Caco-2 (cell line): Measurements from ENCODE around the gene KLF13. TPM values are rescaled to one million over a fixed set of nuclear protein-coding genes. Genes with fewer than 3 reads are reported as not detected.

Source experiments
- BruUV-seq: library from RNA; stranded (reverse); fragments of 400-500 nt; replicated peaks from 2 replicates; lab custom pipeline; 2021; lab: Mats Ljungman, UMichigan
- CTCF ChIA-PET: fragments of 300-600 bp; sonication (Branson Sonifier 250); formaldehyde crosslinking; loops from one replicate; lab custom pipeline; 2022; ENCODE audit warnings: antibody characterized with exemption; lab: Charles Lee
- POLR2A ChIA-PET: fragments of 300-600 bp; sonication (Branson Sonifier 250); formaldehyde crosslinking; loops from one replicate; lab custom pipeline; 2022; ENCODE audit warnings: antibody characterized with exemption; lab: Charles Lee
- DNase-seq, 2 experiments: peaks; one replicate each; pipeline versions ENCODE4 v3.0.0 to v3.0.0-alpha.2; 2020 to 2022
- H3K27me3 ChIP-seq: replicated peaks from 2 replicates; pipeline ENCODE4 v1.6.0; 2011; ENCODE audit warnings: low read length; ENCODE audit not compliant: control insufficient read depth, insufficient read depth
- H3K36me3 ChIP-seq: 2 replicates; pipeline ENCODE4 v1.5.1; 2011; ENCODE audit warnings: low read length; ENCODE audit not compliant: control insufficient read depth, insufficient read depth
- H3K4me1 ChIP-seq: fragments of 250-450 bp; sonication (Bioruptor Pico); 2 replicates; pipeline ENCODE4 v1.5.1; 2020; ENCODE audit warnings: mild to moderate bottlenecking
- H3K4me3 ChIP-seq: 2 replicates; pipeline ENCODE4 v1.5.1; 2011; ENCODE audit warnings: low read depth, mild to moderate bottlenecking, control low read depth, low read length
- H3K9me3 ChIP-seq: fragments of 250-450 bp; sonication (Bioruptor Pico); 2 replicates; pipeline ENCODE4 v1.5.1; 2020; ENCODE audit warnings: mild to moderate bottlenecking, moderate library complexity
- H3K27ac Mint-ChIP-seq: one replicate; pipeline ENCODE4 v1.8.0; 2022; ENCODE audit warnings: mixed read lengths; ENCODE audit not compliant: unreplicated experiment
- H3K27me3 Mint-ChIP-seq: one replicate; pipeline ENCODE4 v1.8.0; 2022; ENCODE audit warnings: mixed read lengths; ENCODE audit not compliant: insufficient read depth, unreplicated experiment
- H3K36me3 Mint-ChIP-seq: one replicate; pipeline ENCODE4 v1.8.0; 2022; ENCODE audit warnings: mild to moderate bottlenecking, mixed read lengths; ENCODE audit not compliant: insufficient read depth, unreplicated experiment
- H3K4me1 Mint-ChIP-seq: one replicate; pipeline ENCODE4 v1.8.0; 2022; ENCODE audit warnings: low read depth, mixed read lengths; ENCODE audit not compliant: unreplicated experiment
- H3K4me3 Mint-ChIP-seq: one replicate; pipeline ENCODE4 v1.8.0; 2022; ENCODE audit warnings: mild to moderate bottlenecking, moderate library complexity, mixed read lengths; ENCODE audit not compliant: unreplicated experiment
- H3K9me3 Mint-ChIP-seq: one replicate; pipeline ENCODE4 v1.8.0; 2022; ENCODE audit warnings: mixed read lengths; ENCODE audit not compliant: unreplicated experiment
- intact Hi-C: fragments of 100-400 bp; cut with micrococcal nuclease; formaldehyde crosslinking; loops from one replicate; pipeline ENCODE4 v1.10.0; 2022; ENCODE audit not compliant: unreplicated experiment
- total RNA-seq: library from RNA; stranded (reverse); gene quantifications from 2 replicates; pipeline ENCODE4 v1.2.3, GENCODE V29; 2022
- TF ChIP-seq, protein P1 (sequence below), 2 experiments: fragments of 200-600 bp in 1 of 2; IDR thresholded peaks; 1 replicate in 1 of 2; 2 replicates in 1 of 2; pipeline versions ENCODE4 v1.5.1 to v1.8.0; 2011 to 2022; ENCODE audit warnings: antibody characterized with exemption in 1 of 2, control low read depth in 1 of 2, inconsistent platforms in 1 of 2, low read depth in 1 of 2, low read length in 1 of 2, mild to moderate bottlenecking in 1 of 2, moderate library complexity in 1 of 2; ENCODE audit not compliant: insufficient read depth in 1 of 2, severe bottlenecking in 1 of 2, unreplicated experiment in 1 of 2

Gene KLF13
- total RNA-seq, 1 experiment from 2014 or later: 18.8 TPM

DNA sequence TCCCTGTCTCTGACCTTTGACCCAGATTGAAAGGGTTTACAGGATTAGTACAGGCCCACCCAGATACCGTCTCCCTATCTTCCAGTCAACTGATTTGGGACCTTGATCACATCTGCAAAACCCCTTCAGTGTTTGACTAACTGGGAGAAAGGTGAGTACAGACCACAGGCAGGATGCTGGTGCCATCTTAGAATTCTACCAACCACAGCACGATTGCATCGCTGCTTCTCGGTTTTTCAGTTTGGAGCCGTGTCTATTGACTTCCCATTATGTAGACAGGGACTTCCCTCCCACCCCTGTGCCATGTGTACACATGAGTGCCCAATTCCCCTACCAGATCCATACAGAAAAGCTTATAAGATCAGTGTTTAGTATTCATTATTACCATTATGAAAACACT, 6.6 kb upstream of the KLF13 start:
- H3K27me3 Mint-ChIP-seq: no peaks in the 10 kb centered on the region
- no peaks in the 10 kb centered on the region for H3K9me3 ChIP-seq
- intact Hi-C loops: no loop called here
- no peak overlapping the region for H3K4me3 ChIP-seq
- H3K9me3 Mint-ChIP-seq: no peaks in the 10 kb centered on the region
- ChIA-PET POLR2A (no interaction called here), CTCF (no interaction called here)
- TF ChIP-seq, protein P1, sequence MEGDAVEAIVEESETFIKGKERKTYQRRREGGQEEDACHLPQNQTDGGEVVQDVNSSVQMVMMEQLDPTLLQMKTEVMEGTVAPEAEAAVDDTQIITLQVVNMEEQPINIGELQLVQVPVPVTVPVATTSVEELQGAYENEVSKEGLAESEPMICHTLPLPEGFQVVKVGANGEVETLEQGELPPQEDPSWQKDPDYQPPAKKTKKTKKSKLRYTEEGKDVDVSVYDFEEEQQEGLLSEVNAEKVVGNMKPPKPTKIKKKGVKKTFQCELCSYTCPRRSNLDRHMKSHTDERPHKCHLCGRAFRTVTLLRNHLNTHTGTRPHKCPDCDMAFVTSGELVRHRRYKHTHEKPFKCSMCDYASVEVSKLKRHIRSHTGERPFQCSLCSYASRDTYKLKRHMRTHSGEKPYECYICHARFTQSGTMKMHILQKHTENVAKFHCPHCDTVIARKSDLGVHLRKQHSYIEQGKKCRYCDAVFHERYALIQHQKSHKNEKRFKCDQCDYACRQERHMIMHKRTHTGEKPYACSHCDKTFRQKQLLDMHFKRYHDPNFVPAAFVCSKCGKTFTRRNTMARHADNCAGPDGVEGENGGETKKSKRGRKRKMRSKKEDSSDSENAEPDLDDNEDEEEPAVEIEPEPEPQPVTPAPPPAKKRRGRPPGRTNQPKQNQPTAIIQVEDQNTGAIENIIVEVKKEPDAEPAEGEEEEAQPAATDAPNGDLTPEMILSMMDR (IDR thresholded peaks at IDR 0.05; ENCODE audit: insufficient read depth in 1 of 2, low read depth in 1 of 2, low read length in 1 of 2, severe bottlenecking in 1 of 2, unreplicated experiment in 1 of 2): no peak
- H3K4me3 Mint-ChIP-seq: no peak overlapping the region
- DNase-seq: no peak
- no peaks in the 10 kb centered on the region for H3K36me3 ChIP-seq
- no TSS peak for BruUV-seq
- H3K36me3 Mint-ChIP-seq: no peaks in the 10 kb centered on the region
- no peaks in the 10 kb centered on the region for H3K27me3 ChIP-seq
- H3K27ac Mint-ChIP-seq: no peak overlapping the region
- peaks cover 7% of the 10 kb centered on the region for H3K4me1 Mint-ChIP-seq
- H3K4me1 ChIP-seq: peaks cover 1% of the 10 kb centered on the region; the same call in 1 of the 2 replicates

DNA sequence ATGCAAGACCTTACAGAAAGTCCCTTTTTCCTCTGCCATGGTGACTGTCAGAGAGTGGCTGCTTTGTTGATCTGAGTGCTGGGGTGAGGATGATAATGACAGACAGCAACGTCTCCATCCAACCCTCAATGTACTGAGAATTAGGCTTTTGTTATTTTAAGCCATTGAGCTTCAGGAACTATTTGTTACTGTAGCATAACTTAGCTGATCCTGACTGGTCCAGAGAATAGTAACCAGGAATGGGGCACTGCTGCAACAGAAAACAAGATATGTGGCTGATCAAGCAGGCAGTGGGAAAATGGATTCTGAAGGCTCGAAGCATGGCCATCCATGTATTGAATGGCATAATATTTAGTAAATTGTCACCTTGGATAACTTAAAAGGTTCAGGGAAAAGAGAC, 5.2 kb upstream of the KLF13 start:
- H3K27me3 ChIP-seq: no peaks in the 10 kb centered on the region
- BruUV-seq: no TSS peak
- H3K4me1 Mint-ChIP-seq: peaks cover 7% of the 10 kb centered on the region
- H3K9me3 ChIP-seq: no peaks in the 10 kb centered on the region
- POLR2A ChIA-PET: no interaction called here
- no peak for DNase-seq
- no peak overlapping the region for H3K4me3 Mint-ChIP-seq
- TF ChIP-seq, protein P1 (IDR thresholded peaks at IDR 0.05; ENCODE audit: insufficient read depth in 1 of 2, low read depth in 1 of 2, low read length in 1 of 2, severe bottlenecking in 1 of 2, unreplicated experiment in 1 of 2): no peak
- H3K27me3 Mint-ChIP-seq: no peaks in the 10 kb centered on the region
- H3K36me3 Mint-ChIP-seq: peaks cover 4% of the 10 kb centered on the region
- H3K4me3 ChIP-seq: no peak overlapping the region
- intact Hi-C loops: no loop called here
- H3K27ac Mint-ChIP-seq: no peak overlapping the region
- peaks cover 3% of the 10 kb centered on the region; the same call in 1 of the 2 replicates for H3K4me1 ChIP-seq
- CTCF ChIA-PET: no interaction called here
- no peaks in the 10 kb centered on the region for H3K36me3 ChIP-seq
- H3K9me3 Mint-ChIP-seq: no peaks in the 10 kb centered on the region

DNA sequence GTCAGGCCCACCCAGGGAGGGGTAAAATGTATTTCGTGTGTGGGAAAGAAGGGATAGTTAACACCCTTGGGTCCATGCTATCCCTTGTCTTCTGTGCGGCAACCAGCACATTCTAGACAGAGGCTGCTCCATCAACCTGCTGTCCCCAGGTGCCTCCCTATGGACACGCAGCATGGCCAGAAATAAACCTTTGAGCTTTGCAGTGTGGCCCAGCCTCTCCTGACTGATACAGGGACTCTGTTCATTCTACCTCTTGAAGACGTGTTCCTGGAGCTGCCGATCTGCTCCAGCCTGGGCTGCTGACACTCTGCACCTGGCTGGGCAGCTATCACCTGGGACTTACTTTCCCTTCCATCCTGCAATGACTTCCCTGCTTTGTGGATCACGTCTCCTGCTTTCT, 4.1 kb upstream of the KLF13 start:
- no peak overlapping the region for H3K27ac Mint-ChIP-seq
- TF ChIP-seq, protein P1 (IDR thresholded peaks at IDR 0.05; ENCODE audit: insufficient read depth in 1 of 2, low read depth in 1 of 2, low read length in 1 of 2, severe bottlenecking in 1 of 2, unreplicated experiment in 1 of 2): no peak
- CTCF ChIA-PET: interaction anchor here (0.6 kb wide), 1 partner anchor 42 kb away, joined by 3 read pairs; no protein-coding TSS in a partner anchor

More for the DNA sequence above, 4.1 kb upstream of the KLF13 start:
- POLR2A ChIA-PET: no interaction called here
- Histone ChIP-seq H3K4me1 (peaks cover 3% of the 10 kb centered on the region; the same call in 1 of the 2 replicates), H3K4me3 (no peak overlapping the region), H3K27me3 (no peaks in the 10 kb centered on the region), H3K36me3 (no peaks in the 10 kb centered on the region), H3K9me3 (no peaks in the 10 kb centered on the region)
- Mint-ChIP-seq H3K36me3 (peaks cover 6% of the 10 kb centered on the region), H3K4me1 (peaks cover 7% of the 10 kb centered on the region), H3K9me3 (no peaks in the 10 kb centered on the region), H3K4me3 (no peak overlapping the region), H3K27me3 (no peaks in the 10 kb centered on the region)
- no TSS peak for BruUV-seq
- DNase-seq: no peak
- intact Hi-C loops: no loop called here
